ENCODE data around the gene NECTIN3. TPM values are rescaled to one million over a fixed set of nuclear protein-coding genes. Genes with fewer than 3 reads are reported as not detected.

Gene NECTIN3
- total RNA-seq, 1 donor from 2014 or later: 22.6 TPM

DNA sequence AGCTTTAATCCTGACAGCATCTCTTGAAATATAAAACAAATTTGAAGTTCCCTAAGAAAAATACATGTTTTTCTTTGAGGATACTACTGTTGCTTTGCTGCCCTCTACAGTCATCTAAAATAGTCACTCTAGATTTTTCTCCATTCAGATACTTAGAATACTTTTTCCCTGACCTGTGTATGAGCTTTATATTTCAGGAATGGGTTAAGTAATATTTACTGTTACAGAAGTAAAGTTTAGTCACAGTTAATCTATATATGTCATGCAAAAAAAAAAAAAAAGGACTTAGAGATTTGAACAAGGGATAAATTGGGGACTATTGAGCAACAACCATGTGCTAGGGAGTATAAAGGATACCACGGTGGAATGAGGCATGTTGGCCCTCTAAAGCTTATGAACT is 8.8 kb downstream of the NECTIN3 start:
- no peak for DNase-seq
- Mint-ChIP-seq H3K9me3 (ENCODE audit: unreplicated experiment) (no peaks in the 10 kb centered on the region), H3K27me3 (ENCODE audit: unreplicated experiment) (no peaks in the 10 kb centered on the region), H3K4me3 (ENCODE audit: unreplicated experiment) (no peak overlapping the region), H3K27ac (ENCODE audit: unreplicated experiment) (no peak overlapping the region), H3K36me3 (ENCODE audit: unreplicated experiment) (no peaks in the 10 kb centered on the region), H3K4me1 (ENCODE audit: low read depth, unreplicated experiment) (peaks cover 2% of the 10 kb centered on the region)
- TF ChIP-seq, protein P1, sequence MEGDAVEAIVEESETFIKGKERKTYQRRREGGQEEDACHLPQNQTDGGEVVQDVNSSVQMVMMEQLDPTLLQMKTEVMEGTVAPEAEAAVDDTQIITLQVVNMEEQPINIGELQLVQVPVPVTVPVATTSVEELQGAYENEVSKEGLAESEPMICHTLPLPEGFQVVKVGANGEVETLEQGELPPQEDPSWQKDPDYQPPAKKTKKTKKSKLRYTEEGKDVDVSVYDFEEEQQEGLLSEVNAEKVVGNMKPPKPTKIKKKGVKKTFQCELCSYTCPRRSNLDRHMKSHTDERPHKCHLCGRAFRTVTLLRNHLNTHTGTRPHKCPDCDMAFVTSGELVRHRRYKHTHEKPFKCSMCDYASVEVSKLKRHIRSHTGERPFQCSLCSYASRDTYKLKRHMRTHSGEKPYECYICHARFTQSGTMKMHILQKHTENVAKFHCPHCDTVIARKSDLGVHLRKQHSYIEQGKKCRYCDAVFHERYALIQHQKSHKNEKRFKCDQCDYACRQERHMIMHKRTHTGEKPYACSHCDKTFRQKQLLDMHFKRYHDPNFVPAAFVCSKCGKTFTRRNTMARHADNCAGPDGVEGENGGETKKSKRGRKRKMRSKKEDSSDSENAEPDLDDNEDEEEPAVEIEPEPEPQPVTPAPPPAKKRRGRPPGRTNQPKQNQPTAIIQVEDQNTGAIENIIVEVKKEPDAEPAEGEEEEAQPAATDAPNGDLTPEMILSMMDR (IDR thresholded peaks at IDR 0.05; ENCODE audit: partially characterized antibody, unreplicated experiment): peak; percentile 5

DNA sequence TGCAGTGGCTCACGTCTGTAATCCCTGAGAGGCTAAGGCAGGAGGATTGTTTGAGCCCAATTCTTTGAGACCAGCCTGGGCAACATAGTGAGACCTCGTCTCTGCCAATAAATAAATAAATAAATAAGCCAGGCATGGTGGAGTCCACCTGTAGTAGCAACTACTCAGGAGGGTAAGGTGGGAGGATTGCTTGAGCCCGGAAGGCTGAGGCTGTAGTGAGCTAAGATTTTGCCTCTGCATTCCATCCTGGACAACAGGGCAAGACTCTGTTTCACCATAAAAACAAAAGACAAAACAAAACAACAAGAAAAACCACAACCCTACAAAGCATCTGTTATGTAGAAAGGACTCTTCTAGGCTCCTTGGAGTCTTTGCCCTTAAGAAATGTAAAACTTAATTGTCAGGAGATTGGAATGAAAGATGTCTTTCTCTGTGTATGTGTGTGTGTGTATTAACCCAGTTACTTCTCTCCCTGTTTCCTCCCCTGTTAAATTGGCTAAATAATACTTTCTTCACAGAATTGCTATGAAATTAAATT is 9.5 kb downstream of the NECTIN3 start:
- H3K4me3 Mint-ChIP-seq (ENCODE audit: unreplicated experiment): no peak overlapping the region
- no peaks in the 10 kb centered on the region for H3K9me3 Mint-ChIP-seq (ENCODE audit: unreplicated experiment)
- no peak for DNase-seq
- no peaks in the 10 kb centered on the region for H3K27me3 Mint-ChIP-seq (ENCODE audit: unreplicated experiment)
- peaks cover 5% of the 10 kb centered on the region for H3K4me1 Mint-ChIP-seq (ENCODE audit: low read depth, unreplicated experiment)
- no peak overlapping the region for H3K27ac Mint-ChIP-seq (ENCODE audit: unreplicated experiment)
- no peaks in the 10 kb centered on the region for H3K36me3 Mint-ChIP-seq (ENCODE audit: unreplicated experiment)
- TF ChIP-seq, protein P1 (IDR thresholded peaks at IDR 0.05; ENCODE audit: partially characterized antibody, unreplicated experiment): no peak

DNA sequence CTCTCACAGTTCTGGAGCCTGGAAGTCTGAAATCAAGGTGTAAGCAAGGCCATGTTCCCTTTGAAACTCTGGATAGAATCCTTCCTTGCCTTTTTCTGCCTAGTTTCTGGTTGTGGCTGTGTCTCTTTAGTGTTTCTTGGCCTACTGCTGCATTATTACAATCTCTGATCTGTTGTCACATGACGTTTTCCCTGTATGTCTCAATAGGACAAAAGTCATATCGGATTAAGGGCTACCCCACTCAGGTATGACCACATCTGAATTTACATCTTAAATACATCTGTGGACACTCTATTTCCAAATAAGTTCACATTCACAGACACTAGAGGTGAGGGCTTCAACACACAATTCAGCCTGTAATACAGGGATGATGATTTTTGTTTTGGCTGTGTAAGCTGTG is 13.3 kb downstream of the NECTIN3 start:
- DNase-seq: no peak
- H3K27me3 Mint-ChIP-seq (ENCODE audit: unreplicated experiment): no peaks in the 10 kb centered on the region
- peaks cover 16% of the 10 kb centered on the region for H3K4me1 Mint-ChIP-seq (ENCODE audit: low read depth, unreplicated experiment)
- no peak overlapping the region for H3K4me3 Mint-ChIP-seq (ENCODE audit: unreplicated experiment)
- TF ChIP-seq, protein P1 (IDR thresholded peaks at IDR 0.05; ENCODE audit: partially characterized antibody, unreplicated experiment): no peak
- no peak overlapping the region for H3K27ac Mint-ChIP-seq (ENCODE audit: unreplicated experiment)
- peaks cover 3% of the 10 kb centered on the region for H3K9me3 Mint-ChIP-seq (ENCODE audit: unreplicated experiment)
- no peaks in the 10 kb centered on the region for H3K36me3 Mint-ChIP-seq (ENCODE audit: unreplicated experiment)

DNA sequence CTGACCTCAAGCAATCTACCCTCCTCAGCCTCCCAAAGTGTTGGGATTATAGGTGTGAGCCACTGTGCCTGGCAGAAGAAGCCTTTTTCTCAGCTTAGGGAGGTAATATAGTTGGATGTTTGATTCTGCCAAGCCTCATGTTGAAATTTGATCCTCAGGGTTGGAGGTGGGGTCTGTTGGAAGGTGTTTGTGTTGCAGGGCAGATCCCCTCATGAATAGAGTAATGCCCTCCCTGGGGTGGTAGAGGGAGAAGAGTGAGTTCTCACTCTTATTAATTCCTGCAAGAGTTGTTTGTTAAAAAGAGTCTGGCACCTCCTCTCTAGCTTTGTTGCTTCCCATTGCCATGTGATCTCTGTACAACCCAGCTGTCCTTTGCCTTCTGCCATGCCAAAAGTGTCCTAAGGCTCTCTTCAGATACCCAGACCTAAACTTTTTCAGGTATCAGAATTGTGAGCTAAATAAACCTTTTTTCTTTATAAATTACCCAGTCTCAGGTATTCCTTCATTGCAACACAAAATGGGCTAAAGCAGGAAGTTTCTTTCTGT is 16.4 kb downstream of the NECTIN3 start:
- peaks cover 3% of the 10 kb centered on the region for H3K9me3 Mint-ChIP-seq (ENCODE audit: unreplicated experiment)
- DNase-seq: no peak

More for the DNA sequence above, 16.4 kb downstream of the NECTIN3 start:
- no peaks in the 10 kb centered on the region for H3K36me3 Mint-ChIP-seq (ENCODE audit: unreplicated experiment)
- TF ChIP-seq, protein P1 (IDR thresholded peaks at IDR 0.05; ENCODE audit: partially characterized antibody, unreplicated experiment): no peak
- peak overlapping the region; percentile 26 for H3K4me3 Mint-ChIP-seq (ENCODE audit: unreplicated experiment)
- peak overlapping the region; percentile 90 for H3K27ac Mint-ChIP-seq (ENCODE audit: unreplicated experiment)
- no peaks in the 10 kb centered on the region for H3K27me3 Mint-ChIP-seq (ENCODE audit: unreplicated experiment)
- peaks cover 19% of the 10 kb centered on the region for H3K4me1 Mint-ChIP-seq (ENCODE audit: low read depth, unreplicated experiment)
